ENCODE measurements around the gene MAL. TPM values are rescaled to one million over a fixed set of nuclear protein-coding genes. Genes with fewer than 3 reads are reported as not detected.

MAL gene
- total and polyA plus RNA-seq, 2 of the 8 experiments (the other 6 are each of a cell fraction or from before 2014, with no cell fraction given) = not detected

GRCh38 chr2:95017071-95017501, 8.4 kb upstream of the MAL start (continued):
- TF ChIP-seq, protein P1, sequence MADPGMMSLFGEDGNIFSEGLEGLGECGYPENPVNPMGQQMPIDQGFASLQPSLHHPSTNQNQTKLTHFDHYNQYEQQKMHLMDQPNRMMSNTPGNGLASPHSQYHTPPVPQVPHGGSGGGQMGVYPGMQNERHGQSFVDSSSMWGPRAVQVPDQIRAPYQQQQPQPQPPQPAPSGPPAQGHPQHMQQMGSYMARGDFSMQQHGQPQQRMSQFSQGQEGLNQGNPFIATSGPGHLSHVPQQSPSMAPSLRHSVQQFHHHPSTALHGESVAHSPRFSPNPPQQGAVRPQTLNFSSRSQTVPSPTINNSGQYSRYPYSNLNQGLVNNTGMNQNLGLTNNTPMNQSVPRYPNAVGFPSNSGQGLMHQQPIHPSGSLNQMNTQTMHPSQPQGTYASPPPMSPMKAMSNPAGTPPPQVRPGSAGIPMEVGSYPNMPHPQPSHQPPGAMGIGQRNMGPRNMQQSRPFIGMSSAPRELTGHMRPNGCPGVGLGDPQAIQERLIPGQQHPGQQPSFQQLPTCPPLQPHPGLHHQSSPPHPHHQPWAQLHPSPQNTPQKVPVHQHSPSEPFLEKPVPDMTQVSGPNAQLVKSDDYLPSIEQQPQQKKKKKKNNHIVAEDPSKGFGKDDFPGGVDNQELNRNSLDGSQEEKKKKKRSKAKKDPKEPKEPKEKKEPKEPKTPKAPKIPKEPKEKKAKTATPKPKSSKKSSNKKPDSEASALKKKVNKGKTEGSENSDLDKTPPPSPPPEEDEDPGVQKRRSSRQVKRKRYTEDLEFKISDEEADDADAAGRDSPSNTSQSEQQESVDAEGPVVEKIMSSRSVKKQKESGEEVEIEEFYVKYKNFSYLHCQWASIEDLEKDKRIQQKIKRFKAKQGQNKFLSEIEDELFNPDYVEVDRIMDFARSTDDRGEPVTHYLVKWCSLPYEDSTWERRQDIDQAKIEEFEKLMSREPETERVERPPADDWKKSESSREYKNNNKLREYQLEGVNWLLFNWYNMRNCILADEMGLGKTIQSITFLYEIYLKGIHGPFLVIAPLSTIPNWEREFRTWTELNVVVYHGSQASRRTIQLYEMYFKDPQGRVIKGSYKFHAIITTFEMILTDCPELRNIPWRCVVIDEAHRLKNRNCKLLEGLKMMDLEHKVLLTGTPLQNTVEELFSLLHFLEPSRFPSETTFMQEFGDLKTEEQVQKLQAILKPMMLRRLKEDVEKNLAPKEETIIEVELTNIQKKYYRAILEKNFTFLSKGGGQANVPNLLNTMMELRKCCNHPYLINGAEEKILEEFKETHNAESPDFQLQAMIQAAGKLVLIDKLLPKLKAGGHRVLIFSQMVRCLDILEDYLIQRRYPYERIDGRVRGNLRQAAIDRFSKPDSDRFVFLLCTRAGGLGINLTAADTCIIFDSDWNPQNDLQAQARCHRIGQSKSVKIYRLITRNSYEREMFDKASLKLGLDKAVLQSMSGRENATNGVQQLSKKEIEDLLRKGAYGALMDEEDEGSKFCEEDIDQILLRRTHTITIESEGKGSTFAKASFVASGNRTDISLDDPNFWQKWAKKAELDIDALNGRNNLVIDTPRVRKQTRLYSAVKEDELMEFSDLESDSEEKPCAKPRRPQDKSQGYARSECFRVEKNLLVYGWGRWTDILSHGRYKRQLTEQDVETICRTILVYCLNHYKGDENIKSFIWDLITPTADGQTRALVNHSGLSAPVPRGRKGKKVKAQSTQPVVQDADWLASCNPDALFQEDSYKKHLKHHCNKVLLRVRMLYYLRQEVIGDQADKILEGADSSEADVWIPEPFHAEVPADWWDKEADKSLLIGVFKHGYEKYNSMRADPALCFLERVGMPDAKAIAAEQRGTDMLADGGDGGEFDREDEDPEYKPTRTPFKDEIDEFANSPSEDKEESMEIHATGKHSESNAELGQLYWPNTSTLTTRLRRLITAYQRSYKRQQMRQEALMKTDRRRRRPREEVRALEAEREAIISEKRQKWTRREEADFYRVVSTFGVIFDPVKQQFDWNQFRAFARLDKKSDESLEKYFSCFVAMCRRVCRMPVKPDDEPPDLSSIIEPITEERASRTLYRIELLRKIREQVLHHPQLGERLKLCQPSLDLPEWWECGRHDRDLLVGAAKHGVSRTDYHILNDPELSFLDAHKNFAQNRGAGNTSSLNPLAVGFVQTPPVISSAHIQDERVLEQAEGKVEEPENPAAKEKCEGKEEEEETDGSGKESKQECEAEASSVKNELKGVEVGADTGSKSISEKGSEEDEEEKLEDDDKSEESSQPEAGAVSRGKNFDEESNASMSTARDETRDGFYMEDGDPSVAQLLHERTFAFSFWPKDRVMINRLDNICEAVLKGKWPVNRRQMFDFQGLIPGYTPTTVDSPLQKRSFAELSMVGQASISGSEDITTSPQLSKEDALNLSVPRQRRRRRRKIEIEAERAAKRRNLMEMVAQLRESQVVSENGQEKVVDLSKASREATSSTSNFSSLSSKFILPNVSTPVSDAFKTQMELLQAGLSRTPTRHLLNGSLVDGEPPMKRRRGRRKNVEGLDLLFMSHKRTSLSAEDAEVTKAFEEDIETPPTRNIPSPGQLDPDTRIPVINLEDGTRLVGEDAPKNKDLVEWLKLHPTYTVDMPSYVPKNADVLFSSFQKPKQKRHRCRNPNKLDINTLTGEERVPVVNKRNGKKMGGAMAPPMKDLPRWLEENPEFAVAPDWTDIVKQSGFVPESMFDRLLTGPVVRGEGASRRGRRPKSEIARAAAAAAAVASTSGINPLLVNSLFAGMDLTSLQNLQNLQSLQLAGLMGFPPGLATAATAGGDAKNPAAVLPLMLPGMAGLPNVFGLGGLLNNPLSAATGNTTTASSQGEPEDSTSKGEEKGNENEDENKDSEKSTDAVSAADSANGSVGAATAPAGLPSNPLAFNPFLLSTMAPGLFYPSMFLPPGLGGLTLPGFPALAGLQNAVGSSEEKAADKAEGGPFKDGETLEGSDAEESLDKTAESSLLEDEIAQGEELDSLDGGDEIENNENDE (IDR thresholded peaks at IDR 0.05; ENCODE audit: insufficient replicate concordance, low read length) = no peak
- no peak for TF ChIP-seq GTF2F1 (IDR thresholded peaks at IDR 0.05; ENCODE audit: borderline replicate concordance, low read depth, low read length)

Data from H1 (cell line).